ENCODE results near the gene ZSWIM5.
"Not testable (repeated sequence)": the region's sequence is repeated elsewhere in the genome, so short reads cannot be mapped to it uniquely, and the experiment has no call there.

The ZSWIM5 gene

GRCh38 chr1:44999232-44999631, 207.2 kb downstream of the ZSWIM5 start:
- no peak for DNase-seq

GRCh38 chr1:44995467-44996238, 210.8 kb downstream of the ZSWIM5 start:
- no peak for DNase-seq

GRCh38 chr1:44994309-44994898, 212.0 kb downstream of the ZSWIM5 start:
- no peak for DNase-seq

- no peak for DNase-seq
These were observed 217.8 kb downstream of the ZSWIM5 start for GRCh38 chr1:44988531-44989156.

- DNase-seq: no peak
These were observed 220.6 kb downstream of the ZSWIM5 start for GRCh38 chr1:44985747-44986359.

- DNase-seq: not testable (repeated sequence)
These were observed 229.0 kb downstream of the ZSWIM5 start for GRCh38 chr1:44977372-44977771.

- DNase-seq: no peak
These were observed 230.2 kb downstream of the ZSWIM5 start for GRCh38 chr1:44976252-44976651.

GRCh38 chr1:44973645-44974044, 232.8 kb downstream of the ZSWIM5 start:
- no peak for DNase-seq

GRCh38 chr1:44970317-44970716, 236.1 kb downstream of the ZSWIM5 start:
- DNase-seq: no peak
